RWPE2 (cell line): ENCODE data around the gene SUN3.
"Not testable (repeated sequence)": the region's sequence is repeated elsewhere in the genome, so short reads cannot be mapped to it uniquely, and the experiment has no call there.

Source experiments
- ATAC-seq: fragments of 200-7000 bp; cut with Tn5 transposase; 3 replicates; pipeline ENCODE4 v1.9.1; 2021; ENCODE audit warnings: low read depth
- DNase-seq: peaks from one replicate; pipeline ENCODE4 v3.0.0-alpha.2; 2020; ENCODE audit warnings: low spot score
- H3K27ac ChIP-seq: fragments of 450-650 bp; 2 replicates; pipeline ENCODE4 v1.5.1; 2017; ENCODE audit warnings: mild to moderate bottlenecking; ENCODE audit not compliant: poor library complexity, severe bottlenecking
- H3K27me3 ChIP-seq: fragments of 250-450 bp; sonication (Bioruptor Pico); 2 replicates; pipeline ENCODE4 v1.5.1; 2021; ENCODE audit warnings: mild to moderate bottlenecking, moderate library complexity; ENCODE audit not compliant: insufficient read depth, poor library complexity, severe bottlenecking
- H3K36me3 ChIP-seq: fragments of 250-450 bp; sonication (Bioruptor Pico); 2 replicates; pipeline ENCODE4 v1.5.1; 2020; ENCODE audit warnings: low read depth, mild to moderate bottlenecking, moderate library complexity
- H3K4me1 ChIP-seq: fragments of 250-450 bp; sonication (Bioruptor Pico); 2 replicates; pipeline ENCODE4 v1.5.1; 2021; ENCODE audit warnings: mild to moderate bottlenecking, moderate library complexity; ENCODE audit not compliant: insufficient read depth, poor library complexity, severe bottlenecking
- H3K4me3 ChIP-seq: fragments of 250-450 bp; sonication (Bioruptor Pico); 2 replicates; pipeline ENCODE4 v1.5.1; 2021; ENCODE audit warnings: mild to moderate bottlenecking, moderate library complexity; ENCODE audit not compliant: severe bottlenecking
- H3K9me3 ChIP-seq: fragments of 250-450 bp; sonication (Bioruptor Pico); 2 replicates; pipeline ENCODE4 v1.5.1; 2021; ENCODE audit warnings: mild to moderate bottlenecking, moderate library complexity; ENCODE audit not compliant: severe bottlenecking
- CTCF ChIP-seq: fragments of 450-650 bp; IDR thresholded peaks from one replicate; pipeline ENCODE4 v1.5.1; 2017; ENCODE audit warnings: mild to moderate bottlenecking, moderate library complexity; ENCODE audit not compliant: poor library complexity, severe bottlenecking

Gene SUN3

GRCh38 chr7:47946581-47947354, 82.1 kb downstream of the SUN3 start:
- no peaks in the 10 kb centered on the region for H3K9me3 ChIP-seq
- ATAC-seq (no peak; the same call in 2 of the 3 replicates), DNase-seq (no peak)
- H3K4me1 ChIP-seq, result peaks cover 7% of the 10 kb centered on the region
- no peaks in the 10 kb centered on the region for H3K36me3 ChIP-seq
- TF ChIP-seq CTCF, result no peak
- no peaks in the 10 kb centered on the region for H3K27me3 ChIP-seq
- no peak overlapping the region for H3K4me3 ChIP-seq
- no peak overlapping the region for H3K27ac ChIP-seq

DNA sequence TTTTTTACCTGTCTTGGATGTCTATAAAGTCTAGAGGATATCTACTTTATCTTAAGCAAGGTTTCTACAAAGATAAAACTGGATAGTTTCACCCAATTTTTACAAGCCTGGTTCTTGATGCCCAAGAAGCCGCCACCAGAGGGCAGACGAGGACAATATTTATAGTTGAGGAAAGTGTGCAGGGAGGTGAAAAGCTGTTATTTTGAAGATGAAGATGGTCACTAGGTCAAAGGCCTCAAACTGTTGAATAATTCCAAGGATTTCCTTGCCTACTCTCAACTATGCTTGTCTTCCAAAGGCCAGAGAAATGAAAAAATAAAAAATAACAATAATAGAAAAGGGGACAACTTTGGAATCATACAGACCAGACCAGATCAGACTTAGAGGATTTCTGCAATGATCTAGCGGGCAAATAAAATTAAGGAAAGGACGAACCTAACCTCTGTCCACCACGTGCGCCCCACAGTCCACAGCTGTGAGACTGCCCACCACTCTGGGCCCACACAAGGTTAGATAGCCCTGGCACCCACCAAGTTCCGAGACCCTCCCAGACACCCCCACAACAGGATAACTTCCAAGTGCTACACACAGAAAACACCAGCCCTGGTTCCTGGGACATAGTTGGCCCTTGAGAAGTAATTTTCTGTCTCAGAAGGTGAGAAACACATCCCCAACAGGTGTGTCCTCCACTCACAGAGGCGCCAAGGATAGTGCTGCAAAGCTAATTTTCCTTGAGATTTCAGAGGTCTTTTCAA, 83.5 kb downstream of the SUN3 start:
- DNase-seq (no peak), ATAC-seq (peak; percentile 54)
- no peak overlapping the region for H3K27ac ChIP-seq
- H3K27me3 ChIP-seq, result no peaks in the 10 kb centered on the region
- no peak overlapping the region for H3K4me3 ChIP-seq
- TF ChIP-seq CTCF, result peak; percentile 88
- no peaks in the 10 kb centered on the region for H3K36me3 ChIP-seq
- H3K4me1 ChIP-seq, result peaks cover 13% of the 10 kb centered on the region
- H3K9me3 ChIP-seq, result no peaks in the 10 kb centered on the region

DNA sequence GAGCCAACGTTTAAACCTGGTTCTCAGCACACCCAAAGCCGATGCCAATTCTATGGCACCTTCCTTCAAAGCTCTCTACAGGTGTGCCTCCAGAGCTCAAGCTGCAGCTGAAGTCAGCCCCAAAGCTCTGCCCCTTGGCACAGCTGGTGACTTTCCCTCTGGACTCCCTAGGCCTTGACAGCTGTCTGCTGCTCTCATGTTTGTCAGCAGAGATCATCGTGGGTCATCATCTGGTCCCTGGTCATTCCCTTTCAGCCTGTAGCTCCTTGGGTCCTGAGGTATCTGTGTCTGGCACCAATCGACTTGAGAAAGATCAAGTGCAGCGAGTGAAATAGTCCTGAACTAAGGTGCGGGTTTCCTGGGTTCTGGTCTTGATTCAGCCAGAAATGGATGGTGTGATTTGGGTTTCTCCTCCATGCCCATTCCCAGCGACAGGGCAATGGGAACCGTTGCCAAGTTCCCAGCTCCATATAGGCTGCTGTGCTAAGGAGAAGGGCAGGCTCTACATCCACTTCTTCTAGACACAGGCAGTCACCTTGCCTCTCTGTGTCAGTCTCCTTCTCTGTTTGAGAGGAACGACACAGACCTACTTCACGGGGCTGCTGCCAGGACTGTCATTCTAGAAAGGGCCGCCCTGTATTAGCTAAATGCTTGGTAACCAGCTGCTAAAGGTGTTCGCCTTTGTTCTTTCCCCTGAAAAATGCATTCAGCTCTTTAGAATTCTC, 84.2 kb downstream of the SUN3 start:
- Histone ChIP-seq H3K9me3 (no peaks in the 10 kb centered on the region), H3K27me3 (no peaks in the 10 kb centered on the region), H3K4me3 (no peak overlapping the region), H3K36me3 (no peaks in the 10 kb centered on the region), H3K4me1 (peaks cover 13% of the 10 kb centered on the region), H3K27ac (no peak overlapping the region)
- TF ChIP-seq CTCF, result no peak
- DNase-seq, result no peak
- ATAC-seq, result no peak

- H3K4me3 ChIP-seq, result no peak overlapping the region
Measured at GRCh38 chr7:47943676-47944474, 85.0 kb downstream of the SUN3 start.

DNA sequence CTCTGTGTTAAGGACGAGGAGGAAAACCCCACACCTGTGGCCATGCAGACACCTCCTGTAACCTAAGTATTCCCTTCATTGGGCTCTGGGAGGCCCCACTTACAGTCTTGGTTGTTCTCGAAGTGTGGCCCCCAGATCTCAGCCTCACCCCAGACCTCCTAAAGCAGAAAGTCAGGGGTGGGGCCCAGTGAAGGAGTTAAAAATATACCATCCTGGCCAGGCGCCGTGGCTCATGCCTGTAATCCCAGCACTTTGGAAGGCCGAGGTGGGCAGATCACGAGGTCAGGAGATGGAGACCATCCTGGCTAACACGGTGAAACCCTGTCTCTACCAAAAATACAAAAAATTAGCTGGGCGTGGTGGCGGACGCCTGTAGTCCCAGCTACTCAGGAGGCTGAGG, 86.3 kb downstream of the SUN3 start:
- DNase-seq, H3K27me3 ChIP-seq, H3K36me3 ChIP-seq, H3K9me3 ChIP-seq, H3K4me3 ChIP-seq, H3K27ac ChIP-seq, ATAC-seq: not testable (repeated sequence)
- peaks cover 13% of the 10 kb centered on the region for H3K4me1 ChIP-seq

More at GRCh38 chr7:47943676-47944474, 85.0 kb downstream of the SUN3 start:
- no peak for DNase-seq
- Histone ChIP-seq H3K4me1 (peaks cover 13% of the 10 kb centered on the region), H3K36me3 (no peaks in the 10 kb centered on the region), H3K27me3 (no peaks in the 10 kb centered on the region), H3K9me3 (no peaks in the 10 kb centered on the region), H3K27ac (no peak overlapping the region)
- ATAC-seq, result no peak
- TF ChIP-seq CTCF, result no peak
